Lower leg skin (tissue), 4 donors: ENCODE data around the gene RNF2. TPM values are rescaled to one million over a fixed set of nuclear protein-coding genes. Genes with fewer than 3 reads are reported as not detected.

Experiments
- DNase-seq, 2 donors: peaks; one replicate each; pipeline ENCODE4 v3.0.0-alpha.2; 2019; ENCODE audit warnings: low spot score in 2 of 2
- H3K4me3 ChIP-seq: fragments of 200-600 bp; sonication (generic); 2 replicates; pipeline ENCODE4 v1.5.1; 2017; ENCODE audit warnings: mild to moderate bottlenecking, low read depth; ENCODE audit not compliant: poor library complexity, severe bottlenecking
- POLR2A ChIP-seq, 2 donors: fragments of 450-650 bp; IDR thresholded peaks; one replicate each; pipeline ENCODE4 v1.6.1; 2016 to 2017; ENCODE audit warnings: antibody characterized with exemption in 2 of 2, mild to moderate bottlenecking in 1 of 2, moderate library complexity in 1 of 2
- WGBS, 2 donors: methylation state at CpG; one replicate each; pipeline ENCODE4 v1.1.5; 2018; 5-methylcytosine and 5-hydroxymethylcytosine counted together
- intact Hi-C: fragments of 100-400 bp; cut with DNase I; formaldehyde crosslinking; loops from one replicate; pipeline ENCODE4 v1.15.0; 2023; ENCODE audit warnings: low total_unique reads
- total RNA-seq, 4 donors: library from RNA; depleted of rRNA; stranded (reverse); fragments of >200 nt; gene quantifications; one replicate each; pipeline ENCODE4 v1.1.0, GENCODE V29; 2016
- TF ChIP-seq, protein P1 (sequence below), 3 donors: fragments of 450-650 bp; IDR thresholded peaks; one replicate each; pipeline ENCODE4 v1.5.1; 2016; ENCODE audit warnings: antibody characterized with exemption in 3 of 3, mild to moderate bottlenecking in 3 of 3, moderate library complexity in 2 of 3

Gene RNF2
- total RNA-seq, 4 donors from 2014 or later = 9.2 to 23.4 (median 15.0) TPM

DNA sequence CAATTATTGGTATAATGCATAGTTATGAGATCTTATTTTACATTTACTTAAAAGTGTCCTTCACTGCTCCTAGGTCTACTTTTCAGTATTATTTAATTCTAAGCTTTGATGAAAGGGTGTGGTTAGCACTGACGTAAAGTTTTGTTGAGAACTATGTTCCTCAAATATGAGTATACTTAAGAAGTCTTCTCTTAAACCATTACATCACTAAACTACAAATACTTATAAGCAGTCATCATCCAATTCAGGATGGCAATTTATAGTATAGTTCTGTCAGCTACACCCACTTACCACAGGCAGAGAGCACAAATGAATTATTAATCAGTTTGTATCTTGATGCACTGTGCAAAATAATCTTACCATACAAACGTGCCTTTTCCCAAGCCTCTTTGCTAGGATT is 84.3 kb downstream of the RNF2 start:
- H3K4me3 ChIP-seq = no peak overlapping the region
- WGBS, 2 donors = 85 to 86% methylated on average over 2 of the region's 2 CpGs
- TF ChIP-seq, protein P1, sequence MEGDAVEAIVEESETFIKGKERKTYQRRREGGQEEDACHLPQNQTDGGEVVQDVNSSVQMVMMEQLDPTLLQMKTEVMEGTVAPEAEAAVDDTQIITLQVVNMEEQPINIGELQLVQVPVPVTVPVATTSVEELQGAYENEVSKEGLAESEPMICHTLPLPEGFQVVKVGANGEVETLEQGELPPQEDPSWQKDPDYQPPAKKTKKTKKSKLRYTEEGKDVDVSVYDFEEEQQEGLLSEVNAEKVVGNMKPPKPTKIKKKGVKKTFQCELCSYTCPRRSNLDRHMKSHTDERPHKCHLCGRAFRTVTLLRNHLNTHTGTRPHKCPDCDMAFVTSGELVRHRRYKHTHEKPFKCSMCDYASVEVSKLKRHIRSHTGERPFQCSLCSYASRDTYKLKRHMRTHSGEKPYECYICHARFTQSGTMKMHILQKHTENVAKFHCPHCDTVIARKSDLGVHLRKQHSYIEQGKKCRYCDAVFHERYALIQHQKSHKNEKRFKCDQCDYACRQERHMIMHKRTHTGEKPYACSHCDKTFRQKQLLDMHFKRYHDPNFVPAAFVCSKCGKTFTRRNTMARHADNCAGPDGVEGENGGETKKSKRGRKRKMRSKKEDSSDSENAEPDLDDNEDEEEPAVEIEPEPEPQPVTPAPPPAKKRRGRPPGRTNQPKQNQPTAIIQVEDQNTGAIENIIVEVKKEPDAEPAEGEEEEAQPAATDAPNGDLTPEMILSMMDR (IDR thresholded peaks at IDR 0.05) = no peak
- TF ChIP-seq POLR2A (IDR thresholded peaks at IDR 0.05) = no peak
- intact Hi-C loops = no loop called here
- DNase-seq = no peak

DNA sequence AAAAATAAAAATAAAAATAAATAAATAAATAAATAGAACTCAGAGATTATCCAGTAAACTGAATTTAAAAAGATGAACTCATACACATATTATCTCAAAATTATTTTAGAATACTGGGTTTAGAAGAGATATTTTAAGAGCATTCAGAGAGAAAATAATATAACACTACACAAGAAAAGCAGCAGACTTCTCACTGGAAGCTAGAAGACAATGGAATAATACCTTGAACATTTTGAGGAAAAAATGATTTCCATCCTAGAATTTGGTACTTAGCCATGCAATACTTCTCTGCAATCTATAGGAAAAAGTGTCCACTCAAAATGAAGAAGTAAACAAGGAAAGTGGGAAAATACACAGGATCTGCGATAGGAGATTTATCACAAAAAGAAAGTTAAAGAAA is 87.2 kb downstream of the RNF2 start:
- intact Hi-C loops = no loop called here
- 96 to 97% methylated on average over 1 of the region's 1 CpG for WGBS, 2 donors
- no peak overlapping the region for H3K4me3 ChIP-seq
- TF ChIP-seq, protein P1 (IDR thresholded peaks at IDR 0.05) = no peak
- TF ChIP-seq POLR2A (IDR thresholded peaks at IDR 0.05) = no peak
- no peak for DNase-seq

DNA sequence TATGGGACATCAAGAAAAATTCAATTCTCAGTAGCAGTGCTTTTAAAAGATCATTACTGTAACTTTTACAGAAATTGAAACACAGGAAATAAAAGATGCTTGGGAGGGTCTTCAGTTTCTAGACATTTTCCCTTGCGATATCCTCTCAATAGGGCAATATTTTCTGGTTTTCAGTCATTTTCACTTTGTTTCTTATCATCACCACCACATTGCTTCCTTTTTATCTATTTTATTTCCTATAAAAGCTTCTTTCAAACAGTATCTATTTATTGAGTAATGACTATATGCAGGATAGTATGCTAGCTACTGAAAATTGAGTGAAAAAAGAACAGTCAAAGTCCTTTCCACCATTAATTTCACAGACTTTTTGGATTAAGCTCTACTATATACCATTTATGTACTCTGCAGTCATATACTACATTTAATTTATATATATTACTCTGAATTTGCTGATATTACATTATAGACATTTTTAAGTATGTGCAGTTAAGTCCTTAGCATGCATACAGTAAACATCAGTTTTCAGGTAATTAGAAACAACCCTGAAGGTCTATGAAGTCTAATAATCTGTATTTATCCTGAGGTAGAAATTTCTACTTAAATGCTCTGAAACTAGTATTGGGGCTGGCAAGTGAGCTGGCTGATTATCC is 92.7 kb downstream of the RNF2 start:
- H3K4me3 ChIP-seq = no peak overlapping the region
- no peak for DNase-seq
- TF ChIP-seq POLR2A (IDR thresholded peaks at IDR 0.05) = no peak
- TF ChIP-seq, protein P1 (IDR thresholded peaks at IDR 0.05) = no peak
- WGBS, 2 donors = 93 to 95% methylated on average over 1 of the region's 1 CpG
- intact Hi-C loops = no loop called here

DNA sequence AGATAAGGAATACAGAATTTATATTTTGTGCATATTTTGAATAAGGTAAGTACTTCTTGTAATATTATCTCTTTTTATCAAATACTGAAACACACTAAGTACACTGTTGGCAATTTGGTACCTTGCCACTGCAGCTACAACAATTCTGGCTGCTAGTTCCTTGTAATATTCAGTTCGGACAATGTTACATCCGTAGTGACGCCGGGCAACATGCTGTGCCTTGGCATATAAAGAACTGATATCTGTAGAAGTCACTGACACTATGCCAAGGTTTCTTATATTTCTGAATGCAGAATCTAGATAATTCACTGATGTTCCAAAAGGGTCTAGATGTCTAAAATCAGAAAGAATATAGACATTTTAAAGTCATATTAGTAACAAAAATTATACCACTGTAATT is 93.9 kb downstream of the RNF2 start:
- no peak for DNase-seq
- intact Hi-C loops = no loop called here
- no peak overlapping the region for H3K4me3 ChIP-seq
- 94 to 95% methylated on average over 4 of the region's 4 CpGs for WGBS, 2 donors
- TF ChIP-seq, protein P1 (IDR thresholded peaks at IDR 0.05) = no peak
- no peak for TF ChIP-seq POLR2A (IDR thresholded peaks at IDR 0.05)

DNA sequence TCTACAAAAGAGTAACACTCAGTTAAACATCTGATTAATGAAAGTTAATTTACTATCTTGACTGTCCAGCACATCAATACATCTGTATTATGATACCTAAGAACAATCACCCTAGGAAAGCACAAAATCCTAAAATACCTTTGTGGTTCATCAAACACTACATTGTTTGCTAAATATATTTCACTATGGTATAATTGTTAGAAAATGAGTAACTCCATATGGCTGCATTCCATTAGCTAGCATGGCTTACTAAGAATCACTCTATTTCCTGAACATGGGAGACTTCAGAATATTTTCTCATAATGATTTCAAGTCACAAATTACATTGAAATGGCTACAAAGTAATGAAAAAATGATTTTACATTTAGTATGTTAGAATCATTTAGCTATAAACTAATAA is 98.9 kb downstream of the RNF2 start:
- TF ChIP-seq, protein P1 (IDR thresholded peaks at IDR 0.05) = no peak
- TF ChIP-seq POLR2A (IDR thresholded peaks at IDR 0.05) = no peak
- DNase-seq = no peak
- no peak overlapping the region for H3K4me3 ChIP-seq
- intact Hi-C loops = no loop called here

DNA sequence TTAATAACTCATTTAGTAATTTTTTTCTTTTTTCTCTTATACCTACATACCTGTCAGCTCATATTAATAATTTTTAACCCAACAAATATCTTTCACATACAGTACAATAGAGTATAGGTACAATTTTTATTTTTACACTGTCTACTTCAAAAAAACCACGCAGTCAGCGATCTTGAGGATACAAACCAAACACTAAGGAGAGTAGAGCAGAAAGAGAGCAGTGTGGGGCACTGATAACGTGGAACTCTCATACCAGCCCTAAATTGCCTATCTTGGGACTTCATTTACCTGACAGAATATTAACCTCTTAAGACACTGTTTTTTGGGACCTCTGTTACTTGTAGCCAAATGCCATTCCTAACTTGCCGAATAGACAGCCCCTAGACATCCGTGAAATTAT is 105.9 kb downstream of the RNF2 start:
- TF ChIP-seq, protein P1 (IDR thresholded peaks at IDR 0.05) = no peak
- TF ChIP-seq POLR2A (IDR thresholded peaks at IDR 0.05) = no peak
- WGBS, 2 donors = 94 to 95% methylated on average over 5 of the region's 5 CpGs
- no peak for DNase-seq
- intact Hi-C loops = no loop called here
- no peak overlapping the region for H3K4me3 ChIP-seq
